Thyroid gland (tissue), 4 donors: ENCODE results near the gene JUN. TPM values are rescaled to one million over a fixed set of nuclear protein-coding genes. Genes with fewer than 3 reads are reported as not detected.

Experiments used
- DNase-seq, 2 donors: peaks; one replicate each; pipeline ENCODE4 v3.0.0-alpha.2; 2019
- H3K27ac ChIP-seq, 3 donors: fragments of 200-600 bp; sonication (generic); 1 replicate in 2 of 3; 2 replicates in 1 of 3; pipeline ENCODE4 v1.5.1; 2016 to 2019; ENCODE audit warnings: mild to moderate bottlenecking in 1 of 3, moderate library complexity in 1 of 3
- H3K27me3 ChIP-seq: fragments of 200-600 bp; sonication (generic); one replicate; pipeline ENCODE4 v1.5.1; 2019
- H3K36me3 ChIP-seq, 2 donors: fragments of 200-600 bp; sonication (generic); one replicate each; pipeline ENCODE4 v1.5.1; 2016 to 2019
- H3K4me1 ChIP-seq, 2 donors: fragments of 200-600 bp; sonication (generic); one replicate each; pipeline ENCODE4 v1.5.1; 2017 to 2019
- H3K4me3 ChIP-seq, 3 donors: fragments of 200-600 bp; sonication (generic); replicated peaks in 1 of 3; 1 replicate in 2 of 3; 2 replicates in 1 of 3; pipeline ENCODE4 v1.5.1; 2016; ENCODE audit warnings: mild to moderate bottlenecking in 1 of 3
- H3K9me3 ChIP-seq: fragments of 200-600 bp; sonication (generic); one replicate; pipeline ENCODE4 v1.5.1; 2017
- CTCF ChIP-seq, 6 experiments: fragments of 200-600 bp in 3 of 6; fragments of 450-650 bp in 3 of 6; sonication (generic) in 3 of 6; IDR thresholded peaks; one replicate each; pipeline ENCODE4 v1.5.1; 2016 to 2019; ENCODE audit warnings: antibody characterized with exemption in 6 of 6, mild to moderate bottlenecking in 2 of 6, inconsistent platforms in 1 of 6, moderate library complexity in 1 of 6
- POLR2A ChIP-seq, 2 donors: fragments of 450-650 bp; IDR thresholded peaks; one replicate each; pipeline ENCODE4 v1.6.1; 2017; ENCODE audit warnings: antibody characterized with exemption in 2 of 2, mild to moderate bottlenecking in 2 of 2, moderate library complexity in 1 of 2
- WGBS, 2 donors: methylation state at CpG; one replicate each; pipeline ENCODE4 v1.1.5; 2017; 5-methylcytosine and 5-hydroxymethylcytosine counted together
- intact Hi-C: fragments of 100-400 bp; cut with DNase I; formaldehyde crosslinking; loops from one replicate; pipeline ENCODE4 v1.15.1; 2023
- total RNA-seq, 4 donors: library from RNA; depleted of rRNA; stranded (reverse); fragments of >200 nt; gene quantifications; one replicate each; pipeline ENCODE4 v1.2.3, GENCODE V29; 2016

Gene JUN
- total RNA-seq, 4 donors from 2014 or later: 124 to 283 (median 133) TPM

- no peaks in the 10 kb centered on the region for H3K36me3 ChIP-seq
- WGBS, 2 donors: 34 to 41% methylated on average over 5 of the region's 5 CpGs
- peak; percentile 66 to 76 for DNase-seq
These were observed 41.0 kb upstream of the JUN start for GRCh38 chr1:58824753-58825389.

GRCh38 chr1:58823481-58824010 lies 39.7 kb upstream of the JUN start:
- WGBS, 2 donors: 86 to 88% methylated on average over 4 of the region's 4 CpGs
- Histone ChIP-seq H3K4me1 (peaks cover 5 to 12% of the 10 kb centered on the region in 2 donors), H3K9me3 (no peaks in the 10 kb centered on the region), H3K27me3 (no peaks in the 10 kb centered on the region), H3K27ac (no peak overlapping the region), H3K4me3 (no peak overlapping the region), H3K36me3 (no peaks in the 10 kb centered on the region)
- no peak for DNase-seq
- intact Hi-C loops: no loop called here
- TF ChIP-seq POLR2A (IDR thresholded peaks at IDR 0.05) (no peak), CTCF (IDR thresholded peaks at IDR 0.05) (no peak)

More at GRCh38 chr1:58824753-58825389, 41.0 kb upstream of the JUN start:
- no peaks in the 10 kb centered on the region for H3K9me3 ChIP-seq
- H3K27ac ChIP-seq: peak overlapping the region in 1 of 3 donors; percentile 51
- no peaks in the 10 kb centered on the region for H3K27me3 ChIP-seq
- H3K4me3 ChIP-seq: no peak overlapping the region
- TF ChIP-seq POLR2A (IDR thresholded peaks at IDR 0.05): no peak
- no peak for TF ChIP-seq CTCF (IDR thresholded peaks at IDR 0.05)
- intact Hi-C loops: no loop called here
- peaks cover 5 to 17% of the 10 kb centered on the region in 2 donors for H3K4me1 ChIP-seq

GRCh38 chr1:58821309-58821708 lies 37.5 kb upstream of the JUN start:
- intact Hi-C loops: no loop called here
- no peaks in the 10 kb centered on the region for H3K9me3 ChIP-seq

GRCh38 chr1:58818976-58819375 lies 35.1 kb upstream of the JUN start:
- no peak overlapping the region for H3K27ac ChIP-seq
- H3K27me3 ChIP-seq: no peaks in the 10 kb centered on the region
- H3K36me3 ChIP-seq: no peaks in the 10 kb centered on the region
- 86 to 88% methylated on average over 3 of the region's 3 CpGs for WGBS, 2 donors
- intact Hi-C loops: no loop called here
- H3K4me3 ChIP-seq: no peak overlapping the region
- TF ChIP-seq CTCF (IDR thresholded peaks at IDR 0.05): no peak
- TF ChIP-seq POLR2A (IDR thresholded peaks at IDR 0.05): no peak
- H3K9me3 ChIP-seq: no peaks in the 10 kb centered on the region
- DNase-seq: no peak
- H3K4me1 ChIP-seq: peaks cover 9 to 25% of the 10 kb centered on the region in 2 donors

More at GRCh38 chr1:58821309-58821708, 37.5 kb upstream of the JUN start:
- 95 to 99% methylated on average over 4 of the region's 4 CpGs for WGBS, 2 donors
- H3K27ac ChIP-seq: no peak overlapping the region
- no peaks in the 10 kb centered on the region for H3K36me3 ChIP-seq
- no peak overlapping the region for H3K4me3 ChIP-seq
- DNase-seq: no peak
- no peaks in the 10 kb centered on the region for H3K27me3 ChIP-seq
- no peak for TF ChIP-seq POLR2A (IDR thresholded peaks at IDR 0.05)
- no peak for TF ChIP-seq CTCF (IDR thresholded peaks at IDR 0.05)
- H3K4me1 ChIP-seq: peaks cover 10 to 19% of the 10 kb centered on the region in 2 donors

- Histone ChIP-seq H3K4me3 (no peak overlapping the region), H3K27ac (no peak overlapping the region), H3K36me3 (no peaks in the 10 kb centered on the region), H3K4me1 (peaks cover 9 to 31% of the 10 kb centered on the region in 2 donors), H3K27me3 (no peaks in the 10 kb centered on the region), H3K9me3 (no peaks in the 10 kb centered on the region)
- no peak for DNase-seq
- TF ChIP-seq POLR2A (IDR thresholded peaks at IDR 0.05) (no peak), CTCF (IDR thresholded peaks at IDR 0.05) (no peak)
- WGBS, 2 donors: 92 to 95% methylated on average over 2 of the region's 2 CpGs
- intact Hi-C loops: no loop called here
These were observed 34.2 kb upstream of the JUN start for GRCh38 chr1:58818075-58818474.
